NCI-H128 (cell line): ENCODE data around the gene RTN4.

ENCODE experiments used
- DNase-seq: peaks from one replicate; lab custom pipeline; 2025; ENCODE audit not compliant: unreplicated experiment; lab: John Stamatoyannopoulos, UW

RTN4 gene

GRCh38 chr2:54955358-54956110 is 94.7 kb downstream of the RTN4 start:
- DNase-seq, result no peak

- no peak for DNase-seq
Observed at GRCh38 chr2:54954705-54955357, 95.4 kb downstream of the RTN4 start.

GRCh38 chr2:54954158-54954557 is 96.1 kb downstream of the RTN4 start:
- DNase-seq, result no peak

- DNase-seq, result no peak
Observed at GRCh38 chr2:54952978-54953456, 97.2 kb downstream of the RTN4 start.

- DNase-seq, result no peak
Observed at GRCh38 chr2:54952425-54952824, 97.8 kb downstream of the RTN4 start.

- DNase-seq, result no peak
Observed at GRCh38 chr2:54950811-54951210, 99.4 kb downstream of the RTN4 start.

- no peak for DNase-seq
Observed at GRCh38 chr2:54949431-54949830, 100.8 kb downstream of the RTN4 start.

- no peak for DNase-seq
Observed at GRCh38 chr2:54948120-54948519, 102.1 kb downstream of the RTN4 start.

GRCh38 chr2:54947646-54948045 is 102.6 kb downstream of the RTN4 start:
- DNase-seq, result no peak

- DNase-seq, result no peak
Observed at GRCh38 chr2:54947136-54947535, 103.1 kb downstream of the RTN4 start.

GRCh38 chr2:54946220-54946805 is 103.9 kb downstream of the RTN4 start:
- DNase-seq, result no peak

- DNase-seq, result no peak
Observed at GRCh38 chr2:54945391-54946219, 104.6 kb downstream of the RTN4 start.

- no peak for DNase-seq
Observed at GRCh38 chr2:54944724-54945326, 105.4 kb downstream of the RTN4 start.

- DNase-seq, result no peak
Observed at GRCh38 chr2:54942373-54942772, 107.9 kb downstream of the RTN4 start.

- no peak for DNase-seq
Observed at GRCh38 chr2:54941248-54941984, 108.8 kb downstream of the RTN4 start.

- DNase-seq, result no peak
Observed at GRCh38 chr2:54940723-54941122, 109.5 kb downstream of the RTN4 start.

- DNase-seq, result no peak
Observed at GRCh38 chr2:54939446-54940118, 110.7 kb downstream of the RTN4 start.

- no peak for DNase-seq
Observed at GRCh38 chr2:54936766-54937165, 113.5 kb downstream of the RTN4 start.

GRCh38 chr2:54935389-54935788 is 114.9 kb downstream of the RTN4 start:
- no peak for DNase-seq

GRCh38 chr2:54931473-54931872 is 118.8 kb downstream of the RTN4 start:
- no peak for DNase-seq
